Endothelial cell of umbilical vein (primary cell): ENCODE results near the gene TUBB4A. TPM values are rescaled to one million over a fixed set of nuclear protein-coding genes. Genes with fewer than 3 reads are reported as not detected.

ENCODE experiments used
- BruUV-seq: library from RNA; stranded (reverse); fragments of 400-500 nt; replicated peaks from 2 replicates; lab custom pipeline; 2021; lab: Mats Ljungman, UMichigan
- CTCF ChIA-PET: fragments of 300-600, 350-600 bp; sonication (Branson Sonifier 250); formaldehyde crosslinking; loops from one replicate; lab custom pipeline; 2021; ENCODE audit warnings: antibody characterized with exemption, inconsistent platforms; lab: Charles Lee
- POLR2A ChIA-PET: fragments of 300-600, 350-600 bp; sonication (Branson Sonifier 250); formaldehyde crosslinking; loops from one replicate; lab custom pipeline; 2021; ENCODE audit warnings: antibody characterized with exemption, inconsistent platforms; lab: Charles Lee
- DNase-seq: peaks from one replicate; pipeline ENCODE4 v3.0.0-alpha.2; 2011; ENCODE audit warnings: low read depth, low spot score
- FAIRE-seq: peaks from 2 replicates; lab custom pipeline; 2011; peaks lifted over from hg19 to GRCh38; lab: Jason Lieb, UNC
- H2AFZ ChIP-seq: 2 replicates; pipeline ENCODE4 v1.6.0; 2012; ENCODE audit warnings: low read depth, low read length, control low read depth, inconsistent platforms
- H3K27ac ChIP-seq: 2 replicates; pipeline ENCODE4 v1.5.1; 2011; ENCODE audit warnings: low read depth, mild to moderate bottlenecking, control low read depth, low read length, moderate library complexity; ENCODE audit not compliant: insufficient read depth
- H3K27me3 ChIP-seq, 2 experiments: 2 replicates each; pipeline versions ENCODE4 v1.6.0 to v1.6.1; 2011; ENCODE audit warnings: low read length in 2 of 2, mixed read lengths in 1 of 2; ENCODE audit not compliant: control insufficient read depth in 2 of 2, insufficient read depth in 2 of 2
- H3K36me3 ChIP-seq, 2 experiments: 2 replicates in 1 of 2; 3 replicates in 1 of 2; pipeline ENCODE4 v1.5.1; 2011; ENCODE audit warnings: low read length in 2 of 2, mild to moderate bottlenecking in 1 of 2, moderate library complexity in 1 of 2; ENCODE audit not compliant: control insufficient read depth in 2 of 2, insufficient read depth in 2 of 2; ENCODE audit errors: extremely low read depth in 1 of 2
- H3K4me1 ChIP-seq: 3 replicates; pipeline ENCODE4 v1.5.1; 2011; ENCODE audit warnings: mild to moderate bottlenecking, low read length; ENCODE audit not compliant: control insufficient read depth, insufficient read depth; ENCODE audit errors: extremely low read depth
- H3K4me2 ChIP-seq: 2 replicates; pipeline ENCODE4 v1.6.1; 2011; ENCODE audit warnings: low read length, control low read depth, mixed read lengths; ENCODE audit not compliant: insufficient read depth
- H3K4me3 ChIP-seq, 3 experiments: fragments of 200-600 bp in 1 of 3; sonication (generic), shearing (Covaris generic) in 1 of 3; replicated peaks in 1 of 3; 2 replicates each; pipeline ENCODE4 v1.5.1; 2011 to 2016; ENCODE audit warnings: control low read depth in 3 of 3, low read length in 3 of 3, mild to moderate bottlenecking in 2 of 3, inconsistent platforms in 1 of 3, low read depth in 1 of 3, moderate library complexity in 1 of 3; ENCODE audit not compliant: insufficient read depth in 1 of 3
- H3K79me2 ChIP-seq: 2 replicates; pipeline ENCODE4 v1.6.0; 2012; ENCODE audit warnings: low read length, inconsistent platforms; ENCODE audit not compliant: control insufficient read depth, insufficient read depth
- H3K9ac ChIP-seq: replicated peaks from 2 replicates; pipeline ENCODE3; 2011; ENCODE audit warnings: low read length, control low read depth; ENCODE audit not compliant: insufficient read depth; ENCODE audit errors: extremely low read depth
- H3K9me1 ChIP-seq: replicated peaks from 3 replicates; pipeline ENCODE4 v1.6.0; 2011; ENCODE audit warnings: mild to moderate bottlenecking, low read length; ENCODE audit not compliant: control insufficient read depth, insufficient read depth; ENCODE audit errors: extremely low read depth
- H3K9me3 ChIP-seq: replicated peaks from 2 replicates; pipeline ENCODE4 v1.5.1; 2012; ENCODE audit warnings: low read length, inconsistent platforms; ENCODE audit not compliant: control insufficient read depth, insufficient read depth
- H4K20me1 ChIP-seq: replicated peaks from 2 replicates; pipeline ENCODE3; 2011; ENCODE audit warnings: mild to moderate bottlenecking, low read length; ENCODE audit not compliant: control insufficient read depth, insufficient read depth; ENCODE audit errors: extremely low read depth
- CTCF ChIP-seq, 2 donors: IDR thresholded peaks; 1 replicate in 1 of 2; 2 replicates in 1 of 2; pipeline ENCODE4 v1.5.1; 2011; ENCODE audit warnings: low read length in 2 of 2, mild to moderate bottlenecking in 2 of 2, moderate library complexity in 2 of 2, control low read depth in 1 of 2, inconsistent platforms in 1 of 2, low read depth in 1 of 2; ENCODE audit not compliant: insufficient read depth in 1 of 2; ENCODE audit errors: extremely low read depth in 1 of 2
- EZH2 ChIP-seq: IDR thresholded peaks from 2 replicates; pipeline ENCODE4 v1.6.1; 2012; ENCODE audit warnings: borderline replicate concordance, low read depth, mild to moderate bottlenecking, moderate library complexity, low read length, inconsistent platforms; ENCODE audit not compliant: severe bottlenecking
- FOS ChIP-seq: IDR thresholded peaks from 2 replicates; pipeline ENCODE4 v1.6.1; 2011; ENCODE audit warnings: mild to moderate bottlenecking, low read length, moderate library complexity, borderline replicate concordance; ENCODE audit not compliant: insufficient read depth
- GATA2 ChIP-seq: IDR thresholded peaks from 2 replicates; pipeline ENCODE4 v1.7.0; 2011; ENCODE audit warnings: low read depth, mild to moderate bottlenecking, moderate library complexity, mixed read lengths, low read length; ENCODE audit not compliant: insufficient read length, insufficient read depth
- JUN ChIP-seq: IDR thresholded peaks from 2 replicates; pipeline ENCODE4 v1.6.1; 2011; ENCODE audit warnings: borderline replicate concordance, low read depth; ENCODE audit not compliant: insufficient read length, insufficient read depth
- MAX ChIP-seq: IDR thresholded peaks from 2 replicates; pipeline ENCODE4 v1.6.1; 2011; ENCODE audit not compliant: insufficient read depth, insufficient read length
- MYC ChIP-seq: IDR thresholded peaks from one replicate; pipeline ENCODE4 v1.6.1; 2011; ENCODE audit warnings: mild to moderate bottlenecking, low read depth, low read length
- POLR2A ChIP-seq: IDR thresholded peaks from 2 replicates; pipeline ENCODE4 v1.6.1; 2012; ENCODE audit warnings: low read depth, mild to moderate bottlenecking, control low read depth, low read length
- POLR2AphosphoS5 ChIP-seq: IDR thresholded peaks from 2 replicates; pipeline ENCODE4 v1.6.1; 2012; ENCODE audit warnings: low read depth, mild to moderate bottlenecking, control low read depth, low read length, moderate library complexity; ENCODE audit not compliant: insufficient read depth
- dilution Hi-C: fragments of 300-500 bp; cut with MboI; formaldehyde crosslinking; loops from one replicate; pipeline ENCODE4 v1.15.0; 2019; ENCODE audit warnings: low sequenced_read_pairs; ENCODE audit not compliant: extremely low pct_ligation_motif_present
- intact Hi-C: fragments of 100-400 bp; cut with micrococcal nuclease; formaldehyde crosslinking; loops from one replicate; pipeline ENCODE4 v1.10.0; 2022
- polyA plus RNA-seq, 4 experiments: library from polyadenylated mRNA; depleted of rRNA in 3 of 4; stranded (reverse) in 3 of 4; unstranded in 1 of 4; fragments of >200 nt; gene quantifications; 2 replicates each; pipeline versions ENCODE4 v1.2.1 to v1.2.3, GENCODE V29; 2011 to 2012; ENCODE audit warnings: missing spikeins in 1 of 4
- total RNA-seq: library from RNA; stranded (reverse); gene quantifications from 2 replicates; pipeline ENCODE4 v1.2.3, GENCODE V29; 2021

Gene TUBB4A
- total and polyA plus RNA-seq, 2 donors (not counting 3 experiments of a cell fraction or from before 2014, with no cell fraction given), result not detected

- H3K4me3 ChIP-seq, result no peak overlapping the region
- CTCF ChIA-PET, result no interaction called here
Measured at GRCh38 chr19:6540918-6541689, 39.0 kb upstream of the TUBB4A start.

GRCh38 chr19:6539514-6539913, 37.4 kb upstream of the TUBB4A start:
- no peaks in the 10 kb centered on the region for H3K27me3 ChIP-seq
- H3K9me3 ChIP-seq, result no peaks in the 10 kb centered on the region
- H4K20me1 ChIP-seq, result no peaks in the 10 kb centered on the region
- no peaks in the 10 kb centered on the region for H3K36me3 ChIP-seq
- no peak overlapping the region for H3K4me2 ChIP-seq
- no peak overlapping the region for H3K27ac ChIP-seq
- no peak overlapping the region for H2AFZ ChIP-seq
- FAIRE-seq (no peak), DNase-seq (no peak)
- dilution Hi-C loops (no loop called here), intact Hi-C loops (no loop called here)
- H3K4me1 ChIP-seq, result no peaks in the 10 kb centered on the region
- H3K79me2 ChIP-seq, result no peaks in the 10 kb centered on the region
- no peak overlapping the region for H3K9ac ChIP-seq
- BruUV-seq, result no TSS peak
- TF ChIP-seq CTCF (IDR thresholded peaks at IDR 0.05; ENCODE audit: extremely low read depth in 1 of 2, insufficient read depth in 1 of 2, low read depth in 1 of 2, low read length in 2 of 2), result no peak
- no peak for TF ChIP-seq GATA2
- no peak for TF ChIP-seq POLR2A
- TF ChIP-seq POLR2AphosphoS5, result no peak
- no peak for TF ChIP-seq EZH2
- TF ChIP-seq JUN, result no peak
- no peak for TF ChIP-seq MYC
- TF ChIP-seq MAX, result no peak
- TF ChIP-seq FOS, result no peak
- ChIA-PET CTCF (no interaction called here), POLR2A (no interaction called here)
- H3K9me1 ChIP-seq, result no peaks in the 10 kb centered on the region
- H3K4me3 ChIP-seq, result no peak overlapping the region

More at GRCh38 chr19:6540918-6541689, 39.0 kb upstream of the TUBB4A start:
- dilution Hi-C loops (no loop called here), intact Hi-C loops (no loop called here)
- no peak overlapping the region for H3K4me2 ChIP-seq
- POLR2A ChIA-PET, result no interaction called here
- no peak overlapping the region for H3K9ac ChIP-seq
- BruUV-seq, result no TSS peak
- H3K9me1 ChIP-seq, result no peaks in the 10 kb centered on the region
- TF ChIP-seq EZH2 (no peak), JUN (peak; percentile 7)
- no peaks in the 10 kb centered on the region for H4K20me1 ChIP-seq
- H3K27me3 ChIP-seq, result no peaks in the 10 kb centered on the region
- no peaks in the 10 kb centered on the region for H3K9me3 ChIP-seq
- no peaks in the 10 kb centered on the region for H3K4me1 ChIP-seq
- H2AFZ ChIP-seq, result no peak overlapping the region
- H3K36me3 ChIP-seq, result no peaks in the 10 kb centered on the region
- DNase-seq (no peak), FAIRE-seq (no peak)
- no peaks in the 10 kb centered on the region for H3K79me2 ChIP-seq
- H3K27ac ChIP-seq, result no peak overlapping the region
